NT2/D1 (cell line): Measurements from ENCODE around the gene TST.

Experiments
- DNase-seq: peaks from one replicate; pipeline ENCODE4 v3.0.0-alpha.2; 2011; ENCODE audit warnings: low read depth, low spot score
- H3K27me3 ChIP-seq: 2 replicates; pipeline ENCODE4 v1.6.0; 2011; ENCODE audit warnings: mild to moderate bottlenecking; ENCODE audit not compliant: insufficient read length, insufficient read depth
- H3K36me3 ChIP-seq: 2 replicates; pipeline ENCODE4 v1.6.1; 2011; ENCODE audit warnings: mild to moderate bottlenecking, low read length, mixed read lengths; ENCODE audit not compliant: insufficient read depth, insufficient read length
- H3K4me1 ChIP-seq: 2 replicates; pipeline ENCODE4 v1.5.1; 2011; ENCODE audit not compliant: insufficient read depth, insufficient read length
- H3K4me3 ChIP-seq: 2 replicates; pipeline ENCODE4 v1.5.1; 2011; ENCODE audit warnings: low read depth; ENCODE audit not compliant: insufficient read length
- H3K9ac ChIP-seq: 2 replicates; pipeline ENCODE4 v1.6.0; 2011; ENCODE audit warnings: low read depth; ENCODE audit not compliant: insufficient read length
- H3K9me3 ChIP-seq: 2 replicates; pipeline ENCODE4 v1.5.1; 2011; ENCODE audit warnings: mild to moderate bottlenecking, low read length; ENCODE audit not compliant: insufficient read depth
- SUZ12 ChIP-seq: IDR thresholded peaks from 2 replicates; pipeline ENCODE4 v1.6.1; 2011; ENCODE audit not compliant: insufficient read length, insufficient read depth; ENCODE audit errors: extremely low read depth
- YY1 ChIP-seq: IDR thresholded peaks from 2 replicates; pipeline ENCODE4 v1.6.1; 2011; ENCODE audit not compliant: insufficient read length, insufficient read depth
- ZNF274 ChIP-seq: IDR thresholded peaks from 2 replicates; pipeline ENCODE4 v1.6.1; 2011; ENCODE audit warnings: mild to moderate bottlenecking, low read depth, low read length

The TST gene

GRCh38 chr22:37019309-37020191 is at the start of gene TST, which contains the start of gene MPST:
Gene TST (minus strand): TSS chr22:37019447. CDS start chr22:37018732, 715 bp downstream.
Gene MPST (plus strand): TSS chr22:37019742. CDS start chr22:37019837, 95 bp downstream.
- Histone ChIP-seq H3K9me3 (no peaks in the 10 kb centered on the region), H3K9ac (peak within 1 kb of the TSS; percentile 91), H3K27me3 (no peaks in the 10 kb centered on the region), H3K4me1 (peaks cover 18% of the 10 kb centered on the region), H3K4me3 (peak within 1 kb of the TSS; percentile 82), H3K36me3 (peaks cover 41% of the 10 kb centered on the region)
- no peak for DNase-seq
- TF ChIP-seq YY1 (no peak), ZNF274 (no peak), SUZ12 (no peak)

- peak overlapping the region; percentile 77 for H3K9ac ChIP-seq
- no peak for DNase-seq
- H3K4me1 ChIP-seq = peaks cover 3% of the 10 kb centered on the region
- no peaks in the 10 kb centered on the region for H3K36me3 ChIP-seq
- TF ChIP-seq ZNF274 = no peak
- no peak for TF ChIP-seq YY1
- TF ChIP-seq SUZ12 = no peak
- H3K4me3 ChIP-seq = peak overlapping the region; percentile 24
- H3K9me3 ChIP-seq = no peaks in the 10 kb centered on the region
- peaks cover 75% of the 10 kb centered on the region for H3K27me3 ChIP-seq
Measured at GRCh38 chr22:37068859-37069258, 49.6 kb upstream of the TST start.

GRCh38 chr22:37067428-37067827 is 48.2 kb upstream of the TST start:
- no peaks in the 10 kb centered on the region for H3K9me3 ChIP-seq

GRCh38 chr22:37065961-37066360 is 46.7 kb upstream of the TST start:
- no peak overlapping the region for H3K9ac ChIP-seq
- TF ChIP-seq SUZ12 (no peak), ZNF274 (no peak)
- no peaks in the 10 kb centered on the region for H3K9me3 ChIP-seq
- no peak overlapping the region for H3K4me3 ChIP-seq
- no peak for DNase-seq
- peaks cover 2% of the 10 kb centered on the region for H3K36me3 ChIP-seq
- peaks cover 18% of the 10 kb centered on the region for H3K4me1 ChIP-seq
- H3K27me3 ChIP-seq = peaks cover 49% of the 10 kb centered on the region

More at GRCh38 chr22:37067428-37067827, 48.2 kb upstream of the TST start:
- TF ChIP-seq YY1 (no peak), ZNF274 (no peak), SUZ12 (no peak)
- Histone ChIP-seq H3K4me1 (peaks cover 10% of the 10 kb centered on the region), H3K9ac (no peak overlapping the region), H3K36me3 (no peaks in the 10 kb centered on the region), H3K27me3 (peaks cover 63% of the 10 kb centered on the region), H3K4me3 (no peak overlapping the region)
- DNase-seq = no peak

GRCh38 chr22:37065180-37065579 is 45.9 kb upstream of the TST start:
- no peak overlapping the region for H3K4me3 ChIP-seq
- H3K27me3 ChIP-seq = peaks cover 41% of the 10 kb centered on the region
- TF ChIP-seq SUZ12 (no peak), ZNF274 (no peak), YY1 (no peak)
- no peaks in the 10 kb centered on the region for H3K9me3 ChIP-seq
- no peak overlapping the region for H3K9ac ChIP-seq
- peaks cover 18% of the 10 kb centered on the region for H3K4me1 ChIP-seq
- DNase-seq = no peak
- peaks cover 10% of the 10 kb centered on the region for H3K36me3 ChIP-seq

GRCh38 chr22:37064553-37064952 is 45.3 kb upstream of the TST start:
- H3K4me1 ChIP-seq = peaks cover 18% of the 10 kb centered on the region
- peaks cover 35% of the 10 kb centered on the region for H3K27me3 ChIP-seq
- TF ChIP-seq SUZ12 (no peak), ZNF274 (no peak), YY1 (no peak)
- DNase-seq = no peak
- no peaks in the 10 kb centered on the region for H3K9me3 ChIP-seq
- no peak overlapping the region for H3K9ac ChIP-seq
- peaks cover 16% of the 10 kb centered on the region for H3K36me3 ChIP-seq
- no peak overlapping the region for H3K4me3 ChIP-seq

- Histone ChIP-seq H3K4me3 (no peak overlapping the region), H3K9me3 (no peaks in the 10 kb centered on the region), H3K36me3 (peaks cover 24% of the 10 kb centered on the region), H3K4me1 (peaks cover 18% of the 10 kb centered on the region), H3K9ac (no peak overlapping the region), H3K27me3 (peaks cover 27% of the 10 kb centered on the region)
- no peak for DNase-seq
- no peak for TF ChIP-seq YY1
- no peak for TF ChIP-seq ZNF274
- TF ChIP-seq SUZ12 = no peak
Measured at GRCh38 chr22:37063431-37064420, 44.5 kb upstream of the TST start.
